Uterus (tissue), 4 donors: ENCODE data around the gene C3orf18. TPM values are rescaled to one million over a fixed set of nuclear protein-coding genes. Genes with fewer than 3 reads are reported as not detected.

ENCODE experiments used
- DNase-seq, 2 donors: peaks; one replicate each; pipeline ENCODE4 v3.0.0-alpha.2; 2019 to 2020
- H3K27ac ChIP-seq, 2 donors: fragments of 200-600 bp; sonication (generic); 1 replicate in 1 of 2; 2 replicates in 1 of 2; pipeline ENCODE4 v1.5.1; 2016 to 2018
- H3K27me3 ChIP-seq, 2 donors: fragments of 200-600 bp; sonication (generic); one replicate each; pipeline ENCODE4 v1.5.1; 2018 to 2019; ENCODE audit warnings: control low read depth in 1 of 2
- H3K36me3 ChIP-seq, 2 donors: fragments of 200-600 bp; sonication (generic); one replicate each; pipeline ENCODE4 v1.5.1; 2019; ENCODE audit warnings: control low read depth in 1 of 2
- H3K4me1 ChIP-seq, 2 donors: fragments of 200-600 bp; sonication (generic); one replicate each; pipeline ENCODE4 v1.5.1; 2018 to 2019; ENCODE audit warnings: control low read depth in 1 of 2
- H3K4me3 ChIP-seq, 2 donors: fragments of 200-600 bp; sonication (generic); 1 replicate in 1 of 2; 2 replicates in 1 of 2; pipeline ENCODE4 v1.5.1; 2018 to 2019; ENCODE audit warnings: mild to moderate bottlenecking in 1 of 2
- H3K9me3 ChIP-seq, 2 donors: fragments of 200-600 bp; sonication (generic); one replicate each; pipeline ENCODE4 v1.5.1; 2019; ENCODE audit warnings: control low read depth in 1 of 2
- POLR2A ChIP-seq, 2 donors: fragments of 450-650 bp; IDR thresholded peaks; one replicate each; pipeline ENCODE4 v1.6.1; 2016; ENCODE audit warnings: antibody characterized with exemption in 2 of 2, mild to moderate bottlenecking in 1 of 2, moderate library complexity in 1 of 2
- intact Hi-C: fragments of 100-400 bp; cut with DNase I; formaldehyde crosslinking; loops from one replicate; pipeline ENCODE4 v1.15.1; 2023; ENCODE audit warnings: low total_unique reads
- total RNA-seq, 4 donors: library from RNA; depleted of rRNA in 3 of 4; stranded (reverse); fragments of >200 nt in 3 of 4; gene quantifications; one replicate each; pipeline versions ENCODE4 v1.1.0 to v1.2.4, GENCODE V29; 2014 to 2023
- TF ChIP-seq, protein P1 (sequence below), 4 experiments: fragments of 200-600 bp in 2 of 4; fragments of 450-650 bp in 2 of 4; sonication (generic) in 2 of 4; IDR thresholded peaks; one replicate each; pipeline ENCODE4 v1.5.1; 2016 to 2019; ENCODE audit warnings: antibody characterized with exemption in 4 of 4, mild to moderate bottlenecking in 2 of 4, moderate library complexity in 1 of 4
- donor health status: DM: yes; HTN: yes; CAD: no.

C3orf18 gene
- total RNA-seq, 4 donors from 2014 or later, result 7.1 to 21.0 (median 20.7) TPM

DNA sequence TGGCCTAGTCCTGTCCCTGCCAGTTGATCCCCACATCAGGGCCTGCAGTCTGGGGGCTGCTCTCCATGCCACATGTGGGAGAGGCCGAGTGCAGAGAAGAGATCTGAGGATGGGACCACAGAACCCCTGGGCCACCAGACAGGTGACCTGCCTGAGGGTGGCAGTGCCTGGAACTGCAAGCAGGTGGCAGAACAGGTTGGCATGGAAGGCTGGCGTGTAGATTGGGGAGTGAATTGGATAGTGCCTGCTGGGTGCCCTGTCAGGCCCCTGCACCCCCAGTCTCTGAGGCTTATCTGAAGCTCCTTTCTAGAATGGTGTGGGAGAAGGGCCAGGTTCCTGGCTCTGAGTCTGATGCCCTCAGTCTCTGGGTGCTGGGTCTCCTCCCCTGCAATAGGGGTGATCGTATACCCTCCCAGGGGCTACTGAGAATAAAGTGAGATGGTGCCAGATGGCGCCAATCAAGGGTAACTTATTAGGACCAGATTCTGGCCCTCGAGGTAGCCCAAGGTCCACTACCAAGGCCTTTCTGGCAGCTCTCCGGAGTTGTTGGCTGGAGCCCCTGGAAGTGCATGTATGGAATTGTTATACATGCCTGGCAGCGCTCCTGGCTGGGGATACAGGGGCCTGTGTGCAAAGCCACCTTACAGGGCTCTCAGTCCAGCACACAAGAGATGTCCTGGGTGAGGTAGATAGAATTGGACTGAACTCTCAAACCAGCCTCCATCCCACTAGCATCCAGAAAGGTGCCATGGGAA is 15.7 kb downstream of the C3orf18 start:
- Histone ChIP-seq H3K27me3 (no peaks in the 10 kb centered on the region), H3K27ac (no peak overlapping the region), H3K9me3 (no peaks in the 10 kb centered on the region), H3K36me3 (no peaks in the 10 kb centered on the region), H3K4me3 (no peak overlapping the region), H3K4me1 (no peaks in the 10 kb centered on the region)
- TF ChIP-seq, protein P1, sequence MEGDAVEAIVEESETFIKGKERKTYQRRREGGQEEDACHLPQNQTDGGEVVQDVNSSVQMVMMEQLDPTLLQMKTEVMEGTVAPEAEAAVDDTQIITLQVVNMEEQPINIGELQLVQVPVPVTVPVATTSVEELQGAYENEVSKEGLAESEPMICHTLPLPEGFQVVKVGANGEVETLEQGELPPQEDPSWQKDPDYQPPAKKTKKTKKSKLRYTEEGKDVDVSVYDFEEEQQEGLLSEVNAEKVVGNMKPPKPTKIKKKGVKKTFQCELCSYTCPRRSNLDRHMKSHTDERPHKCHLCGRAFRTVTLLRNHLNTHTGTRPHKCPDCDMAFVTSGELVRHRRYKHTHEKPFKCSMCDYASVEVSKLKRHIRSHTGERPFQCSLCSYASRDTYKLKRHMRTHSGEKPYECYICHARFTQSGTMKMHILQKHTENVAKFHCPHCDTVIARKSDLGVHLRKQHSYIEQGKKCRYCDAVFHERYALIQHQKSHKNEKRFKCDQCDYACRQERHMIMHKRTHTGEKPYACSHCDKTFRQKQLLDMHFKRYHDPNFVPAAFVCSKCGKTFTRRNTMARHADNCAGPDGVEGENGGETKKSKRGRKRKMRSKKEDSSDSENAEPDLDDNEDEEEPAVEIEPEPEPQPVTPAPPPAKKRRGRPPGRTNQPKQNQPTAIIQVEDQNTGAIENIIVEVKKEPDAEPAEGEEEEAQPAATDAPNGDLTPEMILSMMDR (IDR thresholded peaks at IDR 0.05), result no peak
- TF ChIP-seq POLR2A (IDR thresholded peaks at IDR 0.05), result no peak
- DNase-seq, result no peak
- intact Hi-C loops, result no loop called here

DNA sequence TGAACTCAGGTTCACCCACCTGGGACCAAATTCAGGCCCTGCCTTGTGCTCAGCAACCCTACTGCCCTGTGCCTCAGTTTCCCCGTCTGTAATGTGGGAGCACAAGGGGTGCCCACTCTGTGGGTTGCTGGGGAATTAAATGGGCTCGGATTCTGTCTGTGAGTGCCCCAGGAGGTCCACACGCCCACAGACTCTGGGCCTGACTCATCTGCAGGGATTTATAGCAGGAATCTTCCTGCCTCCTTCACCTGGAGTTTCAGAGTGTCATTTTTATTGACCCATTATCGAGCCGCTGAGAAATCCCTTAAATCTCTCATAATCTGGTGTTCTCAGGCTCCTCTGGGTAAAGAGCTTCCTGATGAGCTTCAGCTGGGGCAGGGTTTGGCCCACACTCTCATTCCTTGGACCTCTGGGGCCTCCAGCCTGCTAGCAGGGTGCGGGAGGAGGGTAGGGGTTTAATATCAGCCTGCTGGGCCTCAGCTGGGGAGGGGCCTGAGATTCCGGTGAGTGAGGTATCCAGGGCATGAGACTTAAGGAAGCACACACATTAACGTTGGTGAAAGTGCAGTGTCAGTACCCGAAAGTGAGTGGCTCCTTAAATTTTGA is 16.4 kb downstream of the C3orf18 start:
- Histone ChIP-seq H3K4me3 (no peak overlapping the region), H3K9me3 (no peaks in the 10 kb centered on the region), H3K4me1 (no peaks in the 10 kb centered on the region), H3K36me3 (no peaks in the 10 kb centered on the region), H3K27me3 (no peaks in the 10 kb centered on the region), H3K27ac (no peak overlapping the region)
- TF ChIP-seq, protein P1 (IDR thresholded peaks at IDR 0.05), result no peak
- TF ChIP-seq POLR2A (IDR thresholded peaks at IDR 0.05), result no peak
- intact Hi-C loops, result no loop called here
- no peak for DNase-seq

DNA sequence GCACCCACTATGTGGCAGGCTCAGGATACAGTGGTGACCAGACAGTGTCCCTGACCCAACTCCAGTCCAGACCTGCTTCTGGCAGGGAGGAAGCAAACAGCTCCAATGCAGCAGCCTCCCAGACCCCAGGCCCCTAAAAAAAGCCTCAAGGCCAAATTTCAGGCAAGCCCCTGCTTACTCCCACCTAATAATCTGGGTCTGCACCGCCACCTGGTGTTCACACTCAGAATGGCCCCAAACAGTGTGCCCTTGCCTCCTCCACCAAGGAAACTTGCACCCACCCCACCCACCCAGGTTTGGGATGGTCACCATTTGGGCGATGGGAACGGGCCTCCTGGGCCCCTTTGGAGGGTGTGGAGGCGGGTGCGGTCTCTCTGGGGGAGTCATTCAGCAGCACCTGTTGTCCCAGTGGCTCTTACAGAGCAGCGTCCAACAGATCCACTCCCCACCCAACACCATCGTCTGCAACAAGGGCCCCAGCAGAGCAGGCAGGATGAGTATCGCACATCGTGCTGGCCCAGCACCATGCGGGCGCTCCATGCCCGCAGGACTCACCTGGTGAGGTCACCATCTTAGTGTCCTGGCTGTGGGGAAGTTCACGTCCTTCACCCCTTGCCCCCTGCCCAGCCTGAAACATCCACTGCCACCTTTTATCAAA is 17.3 kb downstream of the C3orf18 start:
- H3K27me3 ChIP-seq, result no peaks in the 10 kb centered on the region
- H3K4me3 ChIP-seq, result no peak overlapping the region
- no peak overlapping the region for H3K27ac ChIP-seq
- intact Hi-C loops, result no loop called here
- H3K4me1 ChIP-seq, result no peaks in the 10 kb centered on the region
- DNase-seq, result peak; percentile 46 to 52
- TF ChIP-seq, protein P1 (IDR thresholded peaks at IDR 0.05), result peak; percentile 45 to 59 (median 52)
- no peak for TF ChIP-seq POLR2A (IDR thresholded peaks at IDR 0.05)
- H3K36me3 ChIP-seq, result no peaks in the 10 kb centered on the region
- no peaks in the 10 kb centered on the region for H3K9me3 ChIP-seq

DNA sequence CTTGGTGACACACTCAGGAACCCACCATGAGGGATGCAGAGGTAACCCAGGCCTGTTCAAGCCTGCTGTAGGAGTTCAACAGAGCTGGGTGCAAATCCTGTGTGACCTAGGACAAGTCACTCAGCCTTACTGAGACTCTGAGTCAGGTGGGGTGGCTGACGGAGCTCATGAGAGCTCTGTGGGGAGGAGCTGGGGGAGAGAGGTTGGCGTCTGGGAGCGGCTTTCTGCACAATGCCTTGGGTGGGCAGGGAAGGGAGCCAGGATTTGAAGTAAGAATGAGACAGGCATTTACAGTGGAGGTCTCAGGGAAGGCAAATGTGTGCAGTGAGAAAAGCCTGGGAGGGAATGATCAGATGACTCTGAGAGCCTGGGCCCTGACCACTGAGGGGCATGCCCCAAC is 18.3 kb downstream of the C3orf18 start:
- H3K36me3 ChIP-seq, result no peaks in the 10 kb centered on the region
- H3K4me1 ChIP-seq, result no peaks in the 10 kb centered on the region
- DNase-seq, result no peak
- no peaks in the 10 kb centered on the region for H3K9me3 ChIP-seq
- H3K27me3 ChIP-seq, result no peaks in the 10 kb centered on the region
- intact Hi-C loops, result loop anchor here (10.0 kb wide), 1 partner anchor 174 kb away; no protein-coding TSS in a partner anchor
- TF ChIP-seq, protein P1 (IDR thresholded peaks at IDR 0.05), result no peak
- no peak for TF ChIP-seq POLR2A (IDR thresholded peaks at IDR 0.05)
- no peak overlapping the region for H3K4me3 ChIP-seq
- no peak overlapping the region for H3K27ac ChIP-seq

DNA sequence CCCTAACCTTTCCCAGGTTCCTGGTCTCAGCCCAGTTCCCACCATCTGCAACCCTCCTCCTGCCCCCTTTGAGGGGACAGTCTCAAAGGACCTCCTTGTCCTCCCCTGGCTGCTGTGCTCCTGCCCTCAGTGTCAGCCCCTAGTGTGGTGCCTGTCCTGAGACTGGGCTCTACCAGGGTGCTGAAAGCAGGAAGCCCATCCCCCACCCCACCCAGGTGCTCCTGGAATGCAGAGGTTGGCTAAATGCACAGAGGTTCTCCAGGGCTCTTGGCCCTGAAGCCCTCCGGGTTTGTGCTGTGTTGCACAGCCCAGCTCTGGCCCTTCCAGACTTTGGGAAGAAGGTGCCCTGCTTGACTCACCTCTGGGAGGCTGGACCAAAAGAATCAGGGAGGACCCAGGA is 21.8 kb downstream of the C3orf18 start:
- TF ChIP-seq, protein P1 (IDR thresholded peaks at IDR 0.05), result no peak
- TF ChIP-seq POLR2A (IDR thresholded peaks at IDR 0.05), result no peak
- no peaks in the 10 kb centered on the region for H3K9me3 ChIP-seq
- no peak overlapping the region for H3K4me3 ChIP-seq
- no peak for DNase-seq
- intact Hi-C loops, result loop anchor here (10.0 kb wide), 1 partner anchor 171 kb away; no protein-coding TSS in a partner anchor
- H3K36me3 ChIP-seq, result no peaks in the 10 kb centered on the region
- no peak overlapping the region for H3K27ac ChIP-seq
- H3K27me3 ChIP-seq, result no peaks in the 10 kb centered on the region
- no peaks in the 10 kb centered on the region for H3K4me1 ChIP-seq
